ENCODE results near the gene PCDHGA1. TPM values are rescaled to one million over a fixed set of nuclear protein-coding genes. Genes with fewer than 3 reads are reported as not detected.

The PCDHGA1 gene
- total and polyA plus RNA-seq, 2 donors (not counting 1 experiment from before 2014, with no cell fraction given): 0.06 to 0.64 TPM

DNA sequence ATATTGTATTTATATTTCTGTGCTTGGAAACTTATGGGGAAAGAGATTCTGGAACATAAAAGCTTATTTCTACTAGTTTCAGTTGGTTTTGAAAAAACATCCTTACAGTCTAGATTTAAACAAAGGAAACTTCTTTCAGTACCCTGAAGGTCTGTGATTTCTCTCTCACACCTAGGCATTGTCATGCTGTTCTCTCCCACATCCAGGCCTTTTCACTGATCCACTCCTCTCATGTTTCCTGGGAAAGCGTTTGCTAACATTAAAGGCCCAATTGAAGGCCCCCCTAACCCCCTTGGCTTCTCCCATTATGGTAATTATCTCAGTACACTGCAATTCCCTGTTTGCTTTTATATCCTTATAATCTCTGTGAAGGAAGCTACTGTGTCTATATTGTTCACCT is 12.5 kb downstream of the PCDHGA1 start:
- Histone ChIP-seq H3K4me3 (ENCODE audit: control extremely low read depth in 1 of 5, extremely low read depth in 1 of 5, insufficient read depth in 1 of 5, low read depth in 2 of 5, low read length in 4 of 5) (no peak overlapping the region), H3K27me3 (replicated peaks in 1 of 4; ENCODE audit: control extremely low read depth in 1 of 4, control insufficient read depth in 3 of 4, insufficient read depth in 4 of 4, low read length in 3 of 4) (peaks cover 0 to 59% (median 32%) of the 10 kb centered on the region in 4 experiments), H3K9ac (ENCODE audit: low read length) (no peak overlapping the region), H3K79me2 (ENCODE audit: control insufficient read depth, insufficient read depth, low read length) (no peaks in the 10 kb centered on the region), H2AFZ (ENCODE audit: insufficient read depth, low read depth, low read length, poor library complexity, severe bottlenecking) (no peak overlapping the region), H3K27ac (ENCODE audit: low read length in 2 of 2) (no peak overlapping the region), H4K20me1 (ENCODE audit: control insufficient read depth, insufficient read depth, low read length, poor library complexity, severe bottlenecking) (no peaks in the 10 kb centered on the region), H3K9me3 (ENCODE audit: control extremely low read depth in 1 of 3, control insufficient read depth in 2 of 3, insufficient read depth in 1 of 3, low read length in 2 of 3) (peaks cover 0 to 59% (median 46%) of the 10 kb centered on the region in 3 donors), H3K4me1 (ENCODE audit: control insufficient read depth in 2 of 2, insufficient read depth in 2 of 2, low read length in 2 of 2) (peaks cover 0 to 5% of the 10 kb centered on the region in 2 donors), H3K36me3 (replicated peaks in 1 of 2; ENCODE audit: control extremely low read depth in 1 of 2, control insufficient read depth in 1 of 2, extremely low read depth in 1 of 2, insufficient read depth in 2 of 2, low read length in 1 of 2) (no peaks in the 10 kb centered on the region), H3K4me2 (replicated peaks; ENCODE audit: low read depth, low read length, poor library complexity, severe bottlenecking) (no peak overlapping the region)
- H3K4me1 Mint-ChIP-seq: no peaks in the 10 kb centered on the region
- no peak for TF ChIP-seq EZH2 (IDR thresholded peaks at IDR 0.05; ENCODE audit: borderline replicate concordance, insufficient read depth, low read depth, low read length, poor library complexity, severe bottlenecking)
- TF ChIP-seq, protein P1, sequence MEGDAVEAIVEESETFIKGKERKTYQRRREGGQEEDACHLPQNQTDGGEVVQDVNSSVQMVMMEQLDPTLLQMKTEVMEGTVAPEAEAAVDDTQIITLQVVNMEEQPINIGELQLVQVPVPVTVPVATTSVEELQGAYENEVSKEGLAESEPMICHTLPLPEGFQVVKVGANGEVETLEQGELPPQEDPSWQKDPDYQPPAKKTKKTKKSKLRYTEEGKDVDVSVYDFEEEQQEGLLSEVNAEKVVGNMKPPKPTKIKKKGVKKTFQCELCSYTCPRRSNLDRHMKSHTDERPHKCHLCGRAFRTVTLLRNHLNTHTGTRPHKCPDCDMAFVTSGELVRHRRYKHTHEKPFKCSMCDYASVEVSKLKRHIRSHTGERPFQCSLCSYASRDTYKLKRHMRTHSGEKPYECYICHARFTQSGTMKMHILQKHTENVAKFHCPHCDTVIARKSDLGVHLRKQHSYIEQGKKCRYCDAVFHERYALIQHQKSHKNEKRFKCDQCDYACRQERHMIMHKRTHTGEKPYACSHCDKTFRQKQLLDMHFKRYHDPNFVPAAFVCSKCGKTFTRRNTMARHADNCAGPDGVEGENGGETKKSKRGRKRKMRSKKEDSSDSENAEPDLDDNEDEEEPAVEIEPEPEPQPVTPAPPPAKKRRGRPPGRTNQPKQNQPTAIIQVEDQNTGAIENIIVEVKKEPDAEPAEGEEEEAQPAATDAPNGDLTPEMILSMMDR (IDR thresholded peaks at IDR 0.05): no peak
- CTCF ChIA-PET: no interaction called here
- no CpG with 5 or more reads among the region's 1 CpG for WGBS (ENCODE audit: insufficient coverage)
- ATAC-seq (ENCODE audit: low read depth) (no peak), DNase-seq (no peak)
- no peak overlapping the region for H3K4me3 Mint-ChIP-seq
- intact Hi-C loops (cut with micrococcal nuclease): no loop called here
- peaks cover 56% of the 10 kb centered on the region for H3K27me3 Mint-ChIP-seq
- POLR2A ChIA-PET: no interaction called here
- H3K27ac Mint-ChIP-seq: no peak overlapping the region
- peaks cover 12% of the 10 kb centered on the region for H3K9me3 Mint-ChIP-seq (ENCODE audit: insufficient read depth)

DNA sequence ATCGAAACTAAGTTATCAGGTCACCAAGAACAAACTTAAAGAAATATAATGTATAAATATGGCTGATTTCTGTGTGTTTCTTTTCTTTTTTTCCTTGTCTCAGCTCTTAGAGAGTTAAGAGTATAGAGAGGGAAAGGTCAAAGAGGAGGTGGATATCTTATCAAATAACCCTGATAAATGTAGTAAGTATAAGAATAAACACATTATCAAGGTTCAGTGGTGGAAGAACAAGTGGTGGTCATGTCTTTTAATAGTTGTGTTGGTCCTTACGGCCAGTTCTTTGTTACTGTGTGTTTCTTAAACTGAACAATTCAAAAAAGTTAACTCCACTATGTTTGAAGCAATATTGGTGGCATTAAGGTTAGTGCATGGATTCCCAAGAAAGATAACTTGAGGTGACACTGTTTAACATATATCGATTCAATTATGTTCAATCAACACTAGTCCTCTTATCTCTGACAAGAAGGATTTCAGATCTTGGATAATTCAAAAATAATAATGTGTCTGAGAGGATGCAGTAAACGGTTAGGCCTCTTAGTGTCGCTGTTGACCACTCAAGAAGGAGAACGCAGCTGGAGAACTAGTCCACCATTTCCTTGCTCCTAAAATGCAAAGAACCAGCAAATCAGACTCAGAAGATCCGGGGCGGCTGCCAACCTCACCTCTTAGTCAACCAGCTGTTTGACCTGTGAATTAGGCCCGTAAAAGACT is 13.1 kb downstream of the PCDHGA1 start, which contains the start of gene PCDHGA3:
TSS of gene PCDHGA3 (plus strand) at position 588 of the 711 bp plus-strand sequence. CDS start 205 bp downstream, outside the sequence.
- no peak within 1 kb of the TSS for H3K27ac Mint-ChIP-seq
- intact Hi-C loops (cut with micrococcal nuclease): no loop called here

More for the DNA sequence above, 13.1 kb downstream of the PCDHGA1 start, which contains the start of gene PCDHGA3:
- Mint-ChIP-seq H3K4me1 (no peaks in the 10 kb centered on the region), H3K9me3 (ENCODE audit: insufficient read depth) (peaks cover 8% of the 10 kb centered on the region), H3K27me3 (peaks cover 54% of the 10 kb centered on the region), H3K4me3 (peak within 1 kb of the TSS; percentile 41)
- POLR2A ChIA-PET: no interaction called here
- peak within 1 kb of the TSS; percentile 5 for H3K4me2 ChIP-seq (replicated peaks; ENCODE audit: low read depth, low read length, poor library complexity, severe bottlenecking)
- no peak within 1 kb of the TSS for H2AFZ ChIP-seq (ENCODE audit: insufficient read depth, low read depth, low read length, poor library complexity, severe bottlenecking)
- peaks cover 0 to 59% (median 44%) of the 10 kb centered on the region in 3 donors for H3K9me3 ChIP-seq (ENCODE audit: control extremely low read depth in 1 of 3, control insufficient read depth in 2 of 3, insufficient read depth in 1 of 3, low read length in 2 of 3)
- H3K79me2 ChIP-seq (ENCODE audit: control insufficient read depth, insufficient read depth, low read length): no peaks in the 10 kb centered on the region
- peaks cover 0 to 57% (median 29%) of the 10 kb centered on the region in 4 experiments for H3K27me3 ChIP-seq (replicated peaks in 1 of 4; ENCODE audit: control extremely low read depth in 1 of 4, control insufficient read depth in 3 of 4, insufficient read depth in 4 of 4, low read length in 3 of 4)
- no peaks in the 10 kb centered on the region for H3K36me3 ChIP-seq (replicated peaks in 1 of 2; ENCODE audit: control extremely low read depth in 1 of 2, control insufficient read depth in 1 of 2, extremely low read depth in 1 of 2, insufficient read depth in 2 of 2, low read length in 1 of 2)
- DNase-seq (no peak), ATAC-seq (ENCODE audit: low read depth) (no peak)
- H3K4me3 ChIP-seq (ENCODE audit: control extremely low read depth in 1 of 5, extremely low read depth in 1 of 5, insufficient read depth in 1 of 5, low read depth in 2 of 5, low read length in 4 of 5): no peak within 1 kb of the TSS
- no peak within 1 kb of the TSS for H3K9ac ChIP-seq (ENCODE audit: low read length)
- H4K20me1 ChIP-seq (ENCODE audit: control insufficient read depth, insufficient read depth, low read length, poor library complexity, severe bottlenecking): no peaks in the 10 kb centered on the region
- WGBS (ENCODE audit: insufficient coverage): 45% methylated on average over 1 of the region's 9 CpGs
- TF ChIP-seq, protein P1 (IDR thresholded peaks at IDR 0.05): peak; percentile 16
- no peak for TF ChIP-seq EZH2 (IDR thresholded peaks at IDR 0.05; ENCODE audit: borderline replicate concordance, insufficient read depth, low read depth, low read length, poor library complexity, severe bottlenecking)
- CTCF ChIA-PET: interaction anchor here (1.6 to 1.7 kb wide), 2 partner anchors 14 to 23 kb away, joined by 5 read pairs; partner anchors contain the start of genes PCDHGA1 and TAF7
- H3K4me1 ChIP-seq (ENCODE audit: control insufficient read depth in 2 of 2, insufficient read depth in 2 of 2, low read length in 2 of 2): peaks cover 0 to 5% of the 10 kb centered on the region in 2 donors
- H3K27ac ChIP-seq (ENCODE audit: low read length in 2 of 2): no peak within 1 kb of the TSS
